ENCODE measurements around the gene ANO2. TPM values are rescaled to one million over a fixed set of nuclear protein-coding genes. Genes with fewer than 3 reads are reported as not detected.

Gene ANO2
- total RNA-seq, 2 experiments from 2014 or later = not detected

- Mint-ChIP-seq H3K27me3 (peaks cover 3% of the 10 kb centered on the region), H3K9me3 (no peaks in the 10 kb centered on the region), H3K36me3 (ENCODE audit: low read depth) (no peaks in the 10 kb centered on the region), H3K4me1 (ENCODE audit: low read depth) (no peaks in the 10 kb centered on the region), H3K4me3 (no peak overlapping the region), H3K27ac (no peak overlapping the region)
- TF ChIP-seq CTCF (IDR thresholded peaks at IDR 0.05) = no peak
- ATAC-seq = no peak
- ChIA-PET POLR2A (no interaction called here), CTCF (no interaction called here)
- intact Hi-C loops (cut with micrococcal nuclease) = no loop called here
- no peak for DNase-seq
Observed at GRCh38 chr12:5614256-5614655, 330.8 kb downstream of the ANO2 start.

GRCh38 chr12:5612556-5613410 is 332.3 kb downstream of the ANO2 start:
- intact Hi-C loops (cut with micrococcal nuclease) = no loop called here
- no peak overlapping the region for H3K4me3 Mint-ChIP-seq
- TF ChIP-seq CTCF (IDR thresholded peaks at IDR 0.05) = no peak
- no peaks in the 10 kb centered on the region for H3K4me1 Mint-ChIP-seq (ENCODE audit: low read depth)
- H3K27ac Mint-ChIP-seq = no peak overlapping the region
- ChIA-PET POLR2A (no interaction called here), CTCF (no interaction called here)
- peaks cover 3% of the 10 kb centered on the region for H3K27me3 Mint-ChIP-seq
- no peaks in the 10 kb centered on the region for H3K36me3 Mint-ChIP-seq (ENCODE audit: low read depth)
- H3K9me3 Mint-ChIP-seq = no peaks in the 10 kb centered on the region
- no peak for ATAC-seq
- no peak for DNase-seq

- intact Hi-C loops (cut with micrococcal nuclease) = no loop called here
- H3K27ac Mint-ChIP-seq = no peak overlapping the region
- H3K9me3 Mint-ChIP-seq = no peaks in the 10 kb centered on the region
- CTCF ChIA-PET = no interaction called here
- peaks cover 3% of the 10 kb centered on the region for H3K27me3 Mint-ChIP-seq
- H3K36me3 Mint-ChIP-seq (ENCODE audit: low read depth) = no peaks in the 10 kb centered on the region
- no peak for ATAC-seq
- DNase-seq = no peak
- H3K4me3 Mint-ChIP-seq = no peak overlapping the region
- POLR2A ChIA-PET = interaction anchor here (1.2 kb wide), 1 partner anchor 10 kb away, joined by 3 read pairs; no protein-coding TSS in a partner anchor
- TF ChIP-seq CTCF (IDR thresholded peaks at IDR 0.05) = no peak
- no peaks in the 10 kb centered on the region for H3K4me1 Mint-ChIP-seq (ENCODE audit: low read depth)
Observed at GRCh38 chr12:5611162-5611561, 333.9 kb downstream of the ANO2 start.

- CTCF ChIA-PET = interaction anchor here (1.0 kb wide), 1 partner anchor 146 kb away, joined by 3 read pairs; no protein-coding TSS in a partner anchor
- intact Hi-C loops (cut with micrococcal nuclease) = no loop called here
- TF ChIP-seq CTCF (IDR thresholded peaks at IDR 0.05) = no peak
- Mint-ChIP-seq H3K36me3 (ENCODE audit: low read depth) (no peaks in the 10 kb centered on the region), H3K9me3 (no peaks in the 10 kb centered on the region), H3K4me3 (no peak overlapping the region), H3K4me1 (ENCODE audit: low read depth) (no peaks in the 10 kb centered on the region), H3K27me3 (peaks cover 8% of the 10 kb centered on the region), H3K27ac (no peak overlapping the region)
- POLR2A ChIA-PET = no interaction called here
- DNase-seq (no peak), ATAC-seq (no peak)
Observed at GRCh38 chr12:5599378-5599777, 345.7 kb downstream of the ANO2 start.

- no peak overlapping the region for H3K27ac Mint-ChIP-seq
Observed at GRCh38 chr12:5593998-5594397, 351.1 kb downstream of the ANO2 start.

More at GRCh38 chr12:5593998-5594397, 351.1 kb downstream of the ANO2 start:
- CTCF ChIA-PET = no interaction called here
- Mint-ChIP-seq H3K36me3 (ENCODE audit: low read depth) (no peaks in the 10 kb centered on the region), H3K27me3 (peaks cover 12% of the 10 kb centered on the region), H3K9me3 (no peaks in the 10 kb centered on the region), H3K4me3 (no peak overlapping the region), H3K4me1 (ENCODE audit: low read depth) (no peaks in the 10 kb centered on the region)
- no peak for ATAC-seq
- intact Hi-C loops (cut with micrococcal nuclease) = no loop called here
- no peak for DNase-seq
- POLR2A ChIA-PET = no interaction called here
- TF ChIP-seq CTCF (IDR thresholded peaks at IDR 0.05) = no peak

All from activated CD8-positive, alpha-beta T cell treated with anti-CD3 and anti-CD28 coated beads for 36 hours (primary cell).